HG03175 (cell line): ENCODE measurements around the gene NEK9.
"Not testable (repeated sequence)": the region's sequence is repeated elsewhere in the genome, so short reads cannot be mapped to it uniquely, and the experiment has no call there.

Source experiments
- ATAC-seq: cut with Tn5 transposase; IDR thresholded peaks from one replicate; pipeline ENCODE4 v1.9.1; 2021; ENCODE audit warnings: mild to moderate bottlenecking, moderate library complexity; ENCODE audit not compliant: unreplicated experiment

NEK9 gene

GRCh38 chr14:75147423-75148071 is 20.7 kb upstream of the NEK9 start:
- no peak for ATAC-seq

GRCh38 chr14:75144944-75145343 is 18.1 kb upstream of the NEK9 start:
- ATAC-seq = no peak

GRCh38 chr14:75143761-75144527 is 17.1 kb upstream of the NEK9 start:
- no peak for ATAC-seq

- ATAC-seq = no peak
Measured at GRCh38 chr14:75142494-75142893, 15.6 kb upstream of the NEK9 start.

GRCh38 chr14:75141967-75142366 is 15.1 kb upstream of the NEK9 start:
- ATAC-seq = no peak

DNA sequence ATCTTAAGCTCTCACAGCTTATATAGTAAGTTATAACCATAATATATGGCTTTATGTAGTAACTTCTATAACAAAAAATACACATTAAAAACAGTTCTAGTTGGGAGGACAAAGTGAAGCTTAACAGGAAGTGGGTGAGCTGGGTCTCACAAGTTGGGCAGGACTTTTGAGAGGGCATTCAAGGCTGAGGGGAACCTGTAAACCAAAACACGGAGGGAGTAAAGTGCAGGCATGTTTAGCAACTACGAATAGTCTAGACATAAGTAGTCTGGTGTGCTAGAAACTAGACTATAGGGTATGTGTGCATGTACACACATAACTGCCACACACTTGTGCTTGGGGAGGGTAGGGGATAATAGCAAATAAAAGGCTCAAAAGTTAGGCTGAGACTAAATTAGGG is 14.2 kb upstream of the NEK9 start:
- ATAC-seq = no peak

- ATAC-seq = no peak
Measured at GRCh38 chr14:75140620-75141019, 13.8 kb upstream of the NEK9 start.

GRCh38 chr14:75139185-75139584 is 12.3 kb upstream of the NEK9 start:
- no peak for ATAC-seq

DNA sequence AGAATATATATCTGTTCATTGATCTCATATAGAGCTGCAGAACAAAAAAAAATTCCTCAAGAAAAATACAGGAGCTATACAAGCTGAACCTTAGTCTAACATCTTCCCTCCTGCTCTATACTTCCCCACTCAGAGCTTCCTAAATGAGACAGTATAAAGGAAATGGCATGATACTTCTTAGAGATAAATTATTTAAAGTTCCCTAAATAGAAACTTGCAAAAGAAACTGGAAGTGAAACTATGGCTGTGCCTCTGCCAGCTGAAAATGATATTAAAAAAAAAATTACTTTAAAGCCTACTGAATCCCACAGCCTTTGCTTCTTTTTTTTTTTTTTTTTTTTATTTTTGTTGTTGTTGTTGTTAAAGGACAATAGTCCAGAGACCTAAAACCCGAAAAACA is 11.6 kb upstream of the NEK9 start:
- ATAC-seq = no peak

DNA sequence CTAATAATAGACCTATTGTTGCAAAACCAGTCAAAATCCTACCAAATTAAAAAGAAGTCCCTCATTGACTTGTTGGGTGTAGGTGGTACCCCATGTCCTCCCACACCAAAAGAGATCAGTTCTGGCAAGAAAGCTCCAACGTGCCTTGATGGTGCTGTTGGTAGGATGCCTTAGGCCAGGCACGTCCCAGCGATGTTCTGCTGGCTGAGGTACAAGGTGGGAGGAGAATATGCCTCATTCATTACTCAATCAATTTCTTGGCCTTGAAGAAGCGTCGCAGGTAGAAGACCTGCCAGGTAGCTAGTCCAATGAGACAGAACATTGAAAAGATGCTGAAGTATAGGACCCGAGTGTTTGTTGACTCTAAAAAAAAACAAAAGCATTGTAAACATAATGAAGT is 7.8 kb upstream of the NEK9 start:
- no peak for ATAC-seq

DNA sequence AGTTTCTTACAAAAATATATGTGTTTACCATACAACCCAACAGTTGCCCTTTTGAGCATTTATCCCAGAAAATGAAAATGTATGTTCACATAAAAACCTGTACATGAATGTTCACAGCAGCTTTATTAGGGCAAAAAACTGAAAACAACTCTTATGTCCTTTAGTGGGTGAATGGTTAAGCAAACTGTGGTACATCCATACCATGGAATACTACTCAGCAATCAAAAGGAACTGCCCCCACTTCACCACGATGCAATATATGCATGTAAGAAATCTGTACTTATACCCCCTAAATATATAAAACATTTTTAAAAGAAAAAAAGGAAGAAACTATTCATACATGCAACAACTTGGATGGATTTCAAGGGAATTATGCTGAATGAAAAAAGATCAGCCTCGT is 6.7 kb upstream of the NEK9 start:
- ATAC-seq = no peak

DNA sequence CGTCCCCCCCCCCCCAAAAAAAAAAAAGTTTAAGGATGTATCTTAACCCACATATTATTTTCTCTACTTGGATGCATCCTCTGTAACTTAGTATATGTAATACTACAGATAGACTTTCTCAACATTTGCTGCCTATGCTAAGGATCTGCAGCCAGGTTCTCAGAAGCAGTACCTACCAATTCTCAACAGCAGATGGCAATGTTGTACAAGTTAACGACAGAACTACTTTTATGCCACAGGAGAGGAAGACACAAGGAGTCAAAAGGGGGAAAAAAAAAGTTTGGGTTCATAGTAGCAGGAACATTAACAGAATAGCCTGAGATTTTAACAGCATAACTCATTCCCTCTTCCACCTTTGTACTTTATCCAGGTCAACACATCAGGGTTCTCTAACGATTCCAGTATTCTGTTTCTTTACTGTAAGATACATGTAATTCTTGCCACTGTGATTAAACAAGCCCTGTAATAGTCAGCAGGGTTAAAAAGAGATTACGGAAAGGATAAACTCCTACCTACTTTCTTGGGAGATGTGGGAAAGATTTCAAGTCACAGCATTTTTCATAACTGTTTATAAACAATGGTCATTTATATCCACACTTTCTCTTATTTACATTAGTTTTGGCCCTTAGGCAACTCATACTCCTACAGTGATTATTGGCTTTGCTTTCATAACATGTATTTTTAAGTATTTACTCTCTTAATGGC is 5.7 kb upstream of the NEK9 start:
- no peak for ATAC-seq

DNA sequence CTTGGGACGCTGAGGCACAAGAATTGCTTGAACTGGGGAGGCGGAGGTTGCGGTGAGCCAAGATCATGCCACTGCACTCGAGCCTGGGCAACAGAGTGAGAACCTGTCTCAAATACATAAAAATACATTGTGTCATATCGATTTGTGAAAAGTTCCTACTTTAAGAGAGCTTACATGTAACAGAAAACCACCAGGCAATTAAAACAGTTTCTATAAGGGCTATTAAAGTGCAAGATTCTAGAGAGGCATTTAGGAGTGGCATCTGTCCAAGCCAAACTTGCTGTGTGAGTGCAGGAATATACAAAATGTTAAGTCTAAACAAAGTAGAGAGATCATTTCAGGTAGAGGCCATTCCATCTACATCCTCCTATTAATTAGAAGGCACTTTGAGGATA is 1.7 kb upstream of the NEK9 start:
- no peak for ATAC-seq

DNA sequence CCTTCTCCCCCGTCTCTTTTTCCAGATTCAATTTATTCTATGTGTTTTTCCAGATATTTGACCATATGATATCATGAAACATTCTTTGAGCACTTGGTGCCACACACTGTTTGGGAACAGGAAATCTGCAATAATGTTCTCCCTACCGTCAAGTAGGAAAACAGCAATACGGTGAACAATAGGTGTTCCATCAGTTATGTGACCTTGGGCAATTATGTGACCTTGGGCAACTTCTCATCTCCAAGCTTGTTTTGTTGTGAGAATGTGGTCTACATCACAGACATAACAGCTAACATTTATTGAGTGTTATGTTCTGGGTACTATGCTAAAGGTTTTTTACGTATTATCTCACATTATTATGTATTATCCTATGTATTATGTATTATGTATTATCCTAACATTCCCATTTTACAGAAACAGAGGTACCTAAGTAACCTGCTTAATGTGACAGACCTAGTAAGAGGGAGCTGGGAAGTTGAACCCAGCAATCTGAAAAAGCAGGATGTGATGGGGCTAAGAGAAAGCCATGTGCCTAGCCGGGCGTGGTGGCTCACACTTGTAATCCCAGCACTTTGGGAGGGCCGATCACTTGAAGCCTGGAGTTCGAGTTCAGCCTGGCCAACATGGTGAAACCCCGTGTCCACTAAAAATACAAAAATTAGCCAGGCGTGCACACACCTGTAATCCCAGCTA is 1.2 kb upstream of the NEK9 start:
- ATAC-seq = no peak

DNA sequence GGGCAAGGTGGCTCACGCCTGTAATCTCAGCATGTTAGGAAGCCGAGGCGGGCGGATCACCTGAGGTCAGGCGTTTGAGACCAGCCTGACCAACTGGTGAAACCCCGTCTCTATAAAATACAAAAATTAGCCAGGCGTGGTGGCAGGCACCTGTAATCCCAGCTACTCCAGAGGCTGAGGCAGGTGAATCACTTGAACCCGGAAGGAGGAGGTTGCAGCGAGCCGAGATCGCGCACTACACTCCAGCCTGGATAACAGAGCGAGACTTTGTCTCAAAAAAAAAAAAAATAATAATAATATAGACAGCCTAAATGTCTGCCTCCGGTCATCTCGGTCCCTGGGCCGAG is 599 bp upstream of the NEK9 start:
- not testable (repeated sequence) for ATAC-seq

DNA sequence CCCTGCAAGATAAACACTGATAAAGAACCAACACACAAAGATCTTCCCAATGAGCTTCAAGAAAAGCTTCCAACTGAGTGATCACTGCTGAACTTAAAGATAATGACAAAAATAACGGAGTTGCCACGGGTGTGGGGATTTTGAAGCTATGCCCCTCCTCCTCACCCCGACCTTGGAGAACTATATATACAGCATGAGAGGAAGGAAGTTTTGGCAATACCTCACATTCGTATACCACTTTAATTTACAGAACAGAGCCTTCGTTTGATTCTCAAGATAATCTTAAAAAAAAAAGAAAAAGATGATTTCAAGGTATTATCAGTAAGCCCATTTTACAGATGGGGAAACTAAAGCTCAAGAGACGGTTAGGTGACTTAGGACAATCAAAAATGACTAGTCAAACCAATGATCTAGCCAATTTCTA is 715 bp downstream of the NEK9 start:
- ATAC-seq = no peak

- no peak for ATAC-seq
Measured at GRCh38 chr14:75125617-75126016, 1.2 kb downstream of the NEK9 start.

DNA sequence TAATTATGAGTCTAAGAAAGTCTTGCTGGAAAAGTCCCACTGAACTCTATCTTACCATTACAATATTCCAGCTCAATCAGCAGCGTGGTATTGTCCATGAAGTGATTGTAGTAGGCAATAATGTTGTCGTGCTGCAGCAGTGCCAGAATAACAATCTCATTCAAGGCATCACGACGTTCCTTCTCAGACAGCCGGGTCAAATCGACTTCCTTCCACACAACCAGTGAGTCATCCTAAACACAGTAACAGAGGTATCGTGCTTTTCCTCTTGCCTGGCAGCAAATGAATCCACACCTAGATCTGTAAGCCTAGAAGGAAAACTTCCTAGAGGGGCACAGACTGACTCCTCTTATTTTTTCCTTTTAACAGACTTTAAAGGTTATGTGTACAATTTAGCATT is 2.9 kb downstream of the NEK9 start:
- no peak for ATAC-seq

DNA sequence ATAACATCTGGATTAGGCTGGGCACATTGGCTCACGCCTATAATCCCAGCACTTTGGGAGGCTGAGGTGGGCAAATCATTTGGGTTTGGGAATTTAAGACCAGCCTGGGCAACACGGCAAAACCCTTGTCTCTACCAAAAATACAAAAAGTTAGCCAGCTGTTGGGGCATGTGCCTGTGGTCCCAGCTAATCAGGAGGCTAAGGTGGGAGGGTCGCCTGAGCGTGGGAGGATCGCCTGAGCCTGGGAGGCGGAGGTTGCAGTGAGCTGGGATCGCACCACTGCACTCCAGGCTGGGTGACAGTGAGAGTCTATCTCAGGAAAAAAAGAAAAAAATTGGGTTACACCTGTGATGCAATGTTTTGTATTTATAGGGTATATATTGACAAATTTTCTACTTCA is 5.3 kb downstream of the NEK9 start:
- ATAC-seq = no peak

DNA sequence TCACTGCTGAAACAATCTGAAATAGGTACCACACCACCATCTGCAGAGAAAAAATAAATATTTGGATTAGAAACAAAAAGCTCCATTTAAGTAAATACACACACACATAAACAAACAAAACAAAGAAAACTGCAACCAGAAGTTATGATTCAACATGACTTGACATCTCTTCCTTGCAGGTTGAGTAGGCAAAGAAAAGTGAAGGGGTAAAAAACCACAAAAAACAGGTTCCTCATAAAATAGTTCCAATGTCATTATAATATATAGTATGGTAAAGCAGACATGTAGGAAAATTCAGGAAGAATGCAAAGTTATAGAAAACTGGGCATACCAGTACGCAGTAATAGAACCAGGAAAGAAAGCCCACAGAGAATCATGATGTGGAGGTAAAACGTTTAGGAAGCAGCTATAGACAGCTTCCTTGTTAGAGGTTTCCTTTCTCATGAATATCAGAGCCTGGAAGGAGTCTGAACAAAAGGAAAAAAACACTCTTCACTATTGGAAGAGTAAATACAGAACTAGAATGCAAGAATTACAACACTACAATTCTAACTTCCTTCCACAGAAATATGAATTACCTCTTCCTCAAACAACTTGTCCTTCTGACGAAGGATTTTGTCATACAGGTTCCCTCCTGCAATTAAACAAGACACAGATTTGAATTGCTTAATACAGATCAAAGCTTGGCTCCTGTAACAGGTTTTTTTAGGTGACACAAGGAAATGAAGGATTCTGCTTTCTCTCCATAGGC is 6.1 kb downstream of the NEK9 start:
- ATAC-seq = no peak

- ATAC-seq = no peak
Measured at GRCh38 chr14:75119056-75119455, 7.8 kb downstream of the NEK9 start.
